H9 (cell line): ENCODE data around the gene TMC8. TPM values are rescaled to one million over a fixed set of nuclear protein-coding genes. Genes with fewer than 3 reads are reported as not detected.

ENCODE experiments used
- DNase-seq: peaks from one replicate; pipeline ENCODE4 v3.0.0-alpha.2; 2017
- H2AFZ ChIP-seq: one replicate; pipeline ENCODE4 v1.6.1; 2013; ENCODE audit warnings: mild to moderate bottlenecking, low read length, control low read depth, moderate library complexity
- H2AK5ac ChIP-seq: 2 replicates; pipeline ENCODE4 v1.6.1; 2013; ENCODE audit warnings: low read length, control low read depth, mixed read lengths; ENCODE audit not compliant: insufficient read length
- H2BK120ac ChIP-seq: one replicate; pipeline ENCODE4 v1.6.1; 2013; ENCODE audit warnings: low read depth, mild to moderate bottlenecking, low read length, control low read depth, inconsistent platforms; ENCODE audit not compliant: poor library complexity, severe bottlenecking
- H2BK12ac ChIP-seq: 2 replicates; pipeline ENCODE4 v1.6.1; 2013; ENCODE audit warnings: low read length, control low read depth, mixed read lengths, low read depth; ENCODE audit not compliant: insufficient read length
- H2BK15ac ChIP-seq: 2 replicates; pipeline ENCODE4 v1.6.1; 2013; ENCODE audit warnings: low read depth, low read length, control low read depth
- H2BK20ac ChIP-seq: one replicate; pipeline ENCODE4 v1.6.1; 2013; ENCODE audit warnings: low read depth, mild to moderate bottlenecking, low read length, control low read depth, inconsistent platforms; ENCODE audit not compliant: poor library complexity, severe bottlenecking
- H2BK5ac ChIP-seq: 2 replicates; pipeline ENCODE4 v1.6.1; 2013; ENCODE audit warnings: low read length, control low read depth, mixed read lengths; ENCODE audit not compliant: insufficient read length
- H3K14ac ChIP-seq: 2 replicates; pipeline ENCODE4 v1.6.1; 2013; ENCODE audit warnings: low read length, control low read depth; ENCODE audit not compliant: insufficient read depth
- H3K18ac ChIP-seq: 2 replicates; pipeline ENCODE4 v1.6.1; 2013; ENCODE audit warnings: low read depth, mild to moderate bottlenecking, mixed read lengths, low read length, control low read depth; ENCODE audit not compliant: insufficient read length
- H3K23ac ChIP-seq: 2 replicates; pipeline ENCODE4 v1.6.1; 2013; ENCODE audit warnings: low read length, control low read depth, mixed read lengths, low read depth; ENCODE audit not compliant: insufficient read length
- H3K23me2 ChIP-seq: 2 replicates; pipeline ENCODE4 v1.6.1; 2013; ENCODE audit warnings: low read depth, mild to moderate bottlenecking, mixed read lengths, low read length, control low read depth; ENCODE audit not compliant: insufficient read length, poor library complexity, severe bottlenecking
- H3K27ac ChIP-seq: 2 replicates; pipeline ENCODE4 v1.5.1; 2013; ENCODE audit warnings: low read length, control low read depth, mixed read lengths, low read depth; ENCODE audit not compliant: insufficient read length
- H3K27me3 ChIP-seq: 2 replicates; pipeline ENCODE4 v1.6.1; 2013; ENCODE audit warnings: low read length, control low read depth, inconsistent platforms; ENCODE audit not compliant: insufficient read depth
- H3K4ac ChIP-seq: 2 replicates; pipeline ENCODE4 v1.6.1; 2013; ENCODE audit warnings: low read depth, mild to moderate bottlenecking, control low read depth, inconsistent platforms, low read length, moderate library complexity
- H3K4me1 ChIP-seq: 2 replicates; pipeline ENCODE4 v1.6.1; 2013; ENCODE audit warnings: low read length, control low read depth, inconsistent platforms; ENCODE audit not compliant: insufficient read depth
- H3K4me2 ChIP-seq: 2 replicates; pipeline ENCODE4 v1.6.1; 2013; ENCODE audit warnings: low read length, control low read depth, mixed read lengths; ENCODE audit not compliant: insufficient read length, insufficient read depth
- H3K56ac ChIP-seq: 2 replicates; pipeline ENCODE4 v1.6.1; 2013; ENCODE audit warnings: low read depth, mild to moderate bottlenecking, mixed read lengths, low read length, control low read depth; ENCODE audit not compliant: insufficient read length
- H3K79me1 ChIP-seq: 2 replicates; pipeline ENCODE4 v1.6.1; 2013; ENCODE audit warnings: low read depth, mild to moderate bottlenecking, moderate library complexity, low read length, control low read depth, inconsistent platforms; ENCODE audit not compliant: insufficient read depth, poor library complexity, severe bottlenecking
- H3K79me2 ChIP-seq: 2 replicates; pipeline ENCODE4 v1.6.1; 2013; ENCODE audit warnings: low read length, control low read depth, inconsistent platforms; ENCODE audit not compliant: insufficient read depth
- H3K9ac ChIP-seq: 2 replicates; pipeline ENCODE4 v1.6.1; 2013; ENCODE audit warnings: low read length, control low read depth, mixed read lengths; ENCODE audit not compliant: insufficient read length; ENCODE audit errors: extremely low read depth
- H3K9me3 ChIP-seq: one replicate; pipeline ENCODE4 v1.6.1; 2013; ENCODE audit warnings: low read depth, low read length, inconsistent platforms; ENCODE audit not compliant: control insufficient read depth
- H3T11ph ChIP-seq: one replicate; pipeline ENCODE4 v1.6.1; 2013; ENCODE audit warnings: mild to moderate bottlenecking, low read length, control low read depth, inconsistent platforms
- H4K20me1 ChIP-seq: one replicate; pipeline ENCODE4 v1.6.1; 2013; ENCODE audit not compliant: control insufficient read depth, insufficient read length, insufficient read depth
- H4K5ac ChIP-seq: 2 replicates; pipeline ENCODE4 v1.6.1; 2013; ENCODE audit warnings: low read depth, mild to moderate bottlenecking, mixed read lengths, low read length, control low read depth; ENCODE audit not compliant: insufficient read length
- H4K8ac ChIP-seq: replicated peaks from 2 replicates; pipeline ENCODE4 v1.6.1; 2013; ENCODE audit warnings: low read length, control low read depth, mixed read lengths, low read depth; ENCODE audit not compliant: insufficient read length
- H4K91ac ChIP-seq: 2 replicates; pipeline ENCODE4 v1.6.1; 2013; ENCODE audit warnings: low read depth, mild to moderate bottlenecking, moderate library complexity, mixed read lengths, low read length, control low read depth; ENCODE audit not compliant: insufficient read length
- H3K27ac Mint-ChIP-seq, 3 experiments: 2 replicates in 2 of 3; 3 replicates in 1 of 3; pipeline ENCODE4 v1.8.0; 2020 to 2021; ENCODE audit warnings: mixed read lengths in 3 of 3, mild to moderate bottlenecking in 1 of 3, moderate library complexity in 1 of 3
- H3K27me3 Mint-ChIP-seq: 2 replicates; pipeline ENCODE4 v1.8.0; 2021; ENCODE audit warnings: low read depth, mild to moderate bottlenecking, moderate library complexity, mixed read lengths
- H3K36me3 Mint-ChIP-seq, 3 experiments: 2 replicates in 2 of 3; 3 replicates in 1 of 3; pipeline ENCODE4 v1.8.0; 2020 to 2021; ENCODE audit warnings: low read depth in 3 of 3, mixed read lengths in 3 of 3; ENCODE audit not compliant: insufficient read depth in 1 of 3
- H3K4me1 Mint-ChIP-seq, 2 experiments: 2 replicates each; pipeline ENCODE4 v1.8.0; 2020; ENCODE audit warnings: mixed read lengths in 2 of 2
- H3K4me3 Mint-ChIP-seq, 2 experiments: 2 replicates in 1 of 2; 3 replicates in 1 of 2; pipeline ENCODE4 v1.8.0; 2020 to 2021; ENCODE audit warnings: mild to moderate bottlenecking in 2 of 2, mixed read lengths in 2 of 2, moderate library complexity in 1 of 2
- H3K9me3 Mint-ChIP-seq, 2 experiments: 2 replicates in 1 of 2; 3 replicates in 1 of 2; pipeline ENCODE4 v1.8.0; 2020; ENCODE audit warnings: mild to moderate bottlenecking in 2 of 2, mixed read lengths in 2 of 2, moderate library complexity in 1 of 2
- CTCF ChIP-seq: fragments of 200-600 bp; sonication (generic); conservative IDR thresholded peaks from 3 replicates; pipeline ENCODE4 v1.8.0; 2021; ENCODE audit warnings: antibody characterized with exemption, mild to moderate bottlenecking
- WGBS: extraction: QIAGEN DNeasy Blood & Tissue Kit; methylation state at CpG from one replicate; pipeline ENCODE4 v1.1.7; 2013; ENCODE audit warnings: missing lambda C conversion rate, low lambda C conversion rate, mixed read lengths; ENCODE audit not compliant: insufficient read length; ENCODE audit errors: extremely low coverage; 5-methylcytosine and 5-hydroxymethylcytosine counted together
- total RNA-seq: library from RNA; stranded (reverse); gene quantifications from 2 replicates; pipeline ENCODE4 v1.2.1, GENCODE V29; 2021

TMC8 gene
- total RNA-seq, 1 experiment from 2014 or later, result 1.0 TPM

GRCh38 chr17:78132084-78132676, 1.6 kb downstream of the TMC8 start:
- TF ChIP-seq CTCF, result no peak
- H3K4me3 Mint-ChIP-seq, result peak overlapping the region; percentile 57 to 63; a peak in 4 of 5 replicates

More at GRCh38 chr17:78132084-78132676, 1.6 kb downstream of the TMC8 start:
- Histone ChIP-seq H3K79me2 (no peaks in the 10 kb centered on the region), H3K56ac (no peak overlapping the region), H3K23ac (no peak overlapping the region), H2BK20ac (no peak overlapping the region), H4K91ac (no peak overlapping the region), H3K9ac (no peak overlapping the region), H2BK120ac (no peak overlapping the region), H3K14ac (no peak overlapping the region), H3K4ac (no peak overlapping the region), H2BK5ac (no peak overlapping the region), H3K9me3 (no peaks in the 10 kb centered on the region), H3K23me2 (peaks cover 15% of the 10 kb centered on the region), H2AK5ac (no peak overlapping the region), H2BK15ac (no peak overlapping the region), H4K8ac (no peak overlapping the region), H3K27me3 (no peaks in the 10 kb centered on the region; the same call in 1 of the 2 replicates), H4K20me1 (no peaks in the 10 kb centered on the region), H3K4me1 (peaks cover 9% of the 10 kb centered on the region; the same call in 1 of the 2 replicates), H3T11ph (no peak overlapping the region), H2BK12ac (no peak overlapping the region), H3K4me2 (peak overlapping the region; percentile 36), H4K5ac (no peak overlapping the region), H3K18ac (no peak overlapping the region), H3K27ac (no peak overlapping the region), H3K79me1 (no peaks in the 10 kb centered on the region), H2AFZ (no peak overlapping the region)
- peak; percentile 80 for DNase-seq
- H3K4me1 Mint-ChIP-seq, result peaks cover 20 to 27% of the 10 kb centered on the region in 2 experiments
- no CpG with 5 or more reads among the region's 38 CpGs for WGBS
- no peaks in the 10 kb centered on the region; a peak in 2 of 5 replicates for H3K9me3 Mint-ChIP-seq
- no peaks in the 10 kb centered on the region; a peak in 1 of 7 replicates for H3K36me3 Mint-ChIP-seq
- H3K27ac Mint-ChIP-seq, result no peak overlapping the region
- H3K27me3 Mint-ChIP-seq, result peaks cover 22% of the 10 kb centered on the region
